Neural progenitor cell (in vitro differentiated cells): ENCODE data around the gene COG6. TPM values are rescaled to one million over a fixed set of nuclear protein-coding genes. Genes with fewer than 3 reads are reported as not detected.

Experiments
- DNase-seq: peaks from one replicate; pipeline ENCODE4 v3.0.0-alpha.2; 2016; ENCODE audit warnings: low spot score
- H2AFZ ChIP-seq: fragments of 200-600 bp; sonication (generic); replicated peaks from 2 replicates; pipeline ENCODE4 v1.6.1; 2016; ENCODE audit warnings: antibody characterized with exemption
- H3F3A ChIP-seq: fragments of 200-600 bp; sonication (generic); 2 replicates; pipeline ENCODE4 v1.6.1; 2016; ENCODE audit warnings: antibody characterized with exemption, low read depth
- H3K27ac ChIP-seq: fragments of 200-600 bp; sonication (generic); 2 replicates; pipeline ENCODE4 v1.5.1; 2016; ENCODE audit warnings: mild to moderate bottlenecking
- H3K27me3 ChIP-seq: fragments of 200-600 bp; sonication (generic); 2 replicates; pipeline ENCODE4 v1.6.1; 2016; ENCODE audit warnings: mild to moderate bottlenecking, moderate library complexity
- H3K36me3 ChIP-seq: fragments of 200-600 bp; sonication (generic); 2 replicates; pipeline ENCODE4 v1.5.1; 2016
- H3K4me1 ChIP-seq: fragments of 200-600 bp; sonication (generic); 2 replicates; pipeline ENCODE4 v1.6.1; 2016; ENCODE audit warnings: mixed run types
- H3K4me2 ChIP-seq: fragments of 200-600 bp; sonication (generic); 2 replicates; pipeline ENCODE4 v1.6.1; 2016
- H3K4me3 ChIP-seq: fragments of 200-600 bp; sonication (generic); 2 replicates; pipeline ENCODE4 v1.5.1; 2016
- H3K79me2 ChIP-seq: fragments of 200-600 bp; sonication (generic); 2 replicates; pipeline ENCODE4 v1.6.1; 2016; ENCODE audit warnings: low read depth
- H3K9ac ChIP-seq: fragments of 200-600 bp; sonication (generic); 2 replicates; pipeline ENCODE4 v1.6.1; 2016
- H3K9me3 ChIP-seq: fragments of 200-600 bp; sonication (generic); 2 replicates; pipeline ENCODE4 v1.5.1; 2016; ENCODE audit warnings: low read depth
- H4K20me1 ChIP-seq: fragments of 200-600 bp; sonication (generic); 2 replicates; pipeline ENCODE4 v1.6.1; 2016; ENCODE audit warnings: low read depth
- H3K27ac Mint-ChIP-seq: 3 replicates; pipeline ENCODE4 v1.8.0; 2021; ENCODE audit warnings: mixed read lengths
- H3K27me3 Mint-ChIP-seq: 2 replicates; pipeline ENCODE4 v1.8.0; 2022; ENCODE audit warnings: low read depth, mild to moderate bottlenecking, inconsistent platforms, moderate library complexity, mixed read lengths; ENCODE audit not compliant: insufficient read depth
- H3K36me3 Mint-ChIP-seq: 3 replicates; pipeline ENCODE4 v1.8.0; 2021; ENCODE audit warnings: mixed read lengths
- H3K4me1 Mint-ChIP-seq: 3 replicates; pipeline ENCODE4 v1.8.0; 2021; ENCODE audit warnings: mixed read lengths
- H3K4me3 Mint-ChIP-seq: 3 replicates; pipeline ENCODE4 v1.8.0; 2021; ENCODE audit warnings: mild to moderate bottlenecking, moderate library complexity, mixed read lengths
- H3K9me3 Mint-ChIP-seq: 3 replicates; pipeline ENCODE4 v1.8.0; 2020; ENCODE audit warnings: mixed read lengths
- CTCF ChIP-seq: fragments of 200-600 bp; sonication (generic); IDR thresholded peaks from 2 replicates; pipeline ENCODE4 v1.5.1; 2017; ENCODE audit warnings: antibody characterized with exemption, mild to moderate bottlenecking
- EZH2 ChIP-seq: fragments of 200-600 bp; sonication (generic); IDR thresholded peaks from 2 replicates; pipeline ENCODE4 v1.6.1; 2017; ENCODE audit warnings: antibody characterized with exemption, mild to moderate bottlenecking, moderate library complexity
- EZH2phosphoT487 ChIP-seq: fragments of 200-600 bp; sonication (generic); IDR thresholded peaks from 2 replicates; pipeline ENCODE4 v1.6.1; 2017; ENCODE audit warnings: antibody characterized with exemption
- total RNA-seq: library from RNA; depleted of rRNA; stranded (reverse); fragments of >200 nt; gene quantifications from 2 replicates; pipeline ENCODE4 v1.2.3, GENCODE V29; 2015; ENCODE audit warnings: low replicate concordance

COG6 gene
- total RNA-seq, 1 donor from 2014 or later = 33.1 TPM

DNA sequence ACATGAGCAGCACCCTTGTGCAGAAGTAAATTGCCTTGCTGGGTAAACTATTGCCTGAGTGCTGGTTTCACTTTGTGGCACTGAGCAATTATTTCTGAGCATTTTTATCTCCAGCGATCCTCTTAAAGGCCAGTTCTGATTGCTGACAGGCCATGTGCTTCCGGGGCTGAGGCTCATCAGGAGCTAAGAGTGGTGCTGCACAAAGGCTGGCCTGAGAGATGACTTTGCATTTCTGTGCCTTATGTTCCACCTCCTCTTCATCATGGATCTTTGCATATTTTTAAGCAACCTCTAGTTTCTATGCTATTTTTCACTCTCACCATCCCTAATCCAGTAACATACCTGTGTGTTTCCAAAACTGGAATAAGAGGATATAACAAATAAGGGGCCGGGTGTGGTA is 17.6 kb upstream of the COG6 start:
- no peaks in the 10 kb centered on the region for H4K20me1 ChIP-seq
- peaks cover 9% of the 10 kb centered on the region for H3K4me1 ChIP-seq
- H3K4me2 ChIP-seq = no peak overlapping the region
- H3K9me3 ChIP-seq = no peaks in the 10 kb centered on the region
- DNase-seq = no peak
- no peak overlapping the region for H3K27ac ChIP-seq
- H3K36me3 ChIP-seq = no peaks in the 10 kb centered on the region
- H2AFZ ChIP-seq = peak overlapping the region; percentile 7
- H3K36me3 Mint-ChIP-seq = no peaks in the 10 kb centered on the region
- H3K4me1 Mint-ChIP-seq = peaks cover 5% of the 10 kb centered on the region
- H3K9ac ChIP-seq = no peak overlapping the region
- no peak overlapping the region for H3K4me3 Mint-ChIP-seq
- peaks cover 5% of the 10 kb centered on the region for H3F3A ChIP-seq
- no peak for TF ChIP-seq EZH2phosphoT487
- no peak for TF ChIP-seq EZH2
- TF ChIP-seq CTCF = no peak
- H3K79me2 ChIP-seq = no peaks in the 10 kb centered on the region
- H3K4me3 ChIP-seq = no peak overlapping the region
- peaks cover 2% of the 10 kb centered on the region for H3K27me3 Mint-ChIP-seq
- no peaks in the 10 kb centered on the region for H3K27me3 ChIP-seq
- no peak overlapping the region for H3K27ac Mint-ChIP-seq
- H3K9me3 Mint-ChIP-seq = no peaks in the 10 kb centered on the region

DNA sequence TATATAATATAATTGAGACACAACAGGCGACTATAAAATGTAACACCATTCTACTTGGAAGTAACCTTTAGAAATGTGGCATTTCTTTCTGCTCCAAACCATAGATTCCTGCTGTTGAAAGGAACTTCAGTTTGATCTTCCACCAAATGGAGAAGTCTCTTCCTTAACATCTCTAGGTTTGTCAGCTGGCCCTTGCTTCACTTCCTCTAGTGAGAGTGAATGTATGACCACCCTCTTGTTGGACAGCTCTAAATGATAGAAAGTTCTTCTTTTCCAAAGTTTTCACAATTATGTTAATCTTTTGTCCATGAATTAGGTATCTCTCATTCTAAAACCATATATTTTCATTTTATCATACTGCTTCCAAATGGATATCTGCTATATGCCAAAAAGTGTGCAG is 13.8 kb upstream of the COG6 start:
- no peak overlapping the region for H3K9ac ChIP-seq
- H4K20me1 ChIP-seq = no peaks in the 10 kb centered on the region
- Mint-ChIP-seq H3K4me3 (no peak overlapping the region), H3K4me1 (no peaks in the 10 kb centered on the region), H3K36me3 (no peaks in the 10 kb centered on the region), H3K27ac (no peak overlapping the region), H3K27me3 (peaks cover 2% of the 10 kb centered on the region), H3K9me3 (no peaks in the 10 kb centered on the region)
- H3K36me3 ChIP-seq = no peaks in the 10 kb centered on the region
- no peaks in the 10 kb centered on the region for H3K9me3 ChIP-seq
- TF ChIP-seq EZH2phosphoT487 (no peak), EZH2 (no peak), CTCF (no peak)
- H3K79me2 ChIP-seq = no peaks in the 10 kb centered on the region
- H3K4me1 ChIP-seq = no peaks in the 10 kb centered on the region
- H3F3A ChIP-seq = no peaks in the 10 kb centered on the region
- H3K4me2 ChIP-seq = no peak overlapping the region
- H2AFZ ChIP-seq = no peak overlapping the region
- H3K4me3 ChIP-seq = no peak overlapping the region
- H3K27me3 ChIP-seq = no peaks in the 10 kb centered on the region
- no peak for DNase-seq
- H3K27ac ChIP-seq = no peak overlapping the region

DNA sequence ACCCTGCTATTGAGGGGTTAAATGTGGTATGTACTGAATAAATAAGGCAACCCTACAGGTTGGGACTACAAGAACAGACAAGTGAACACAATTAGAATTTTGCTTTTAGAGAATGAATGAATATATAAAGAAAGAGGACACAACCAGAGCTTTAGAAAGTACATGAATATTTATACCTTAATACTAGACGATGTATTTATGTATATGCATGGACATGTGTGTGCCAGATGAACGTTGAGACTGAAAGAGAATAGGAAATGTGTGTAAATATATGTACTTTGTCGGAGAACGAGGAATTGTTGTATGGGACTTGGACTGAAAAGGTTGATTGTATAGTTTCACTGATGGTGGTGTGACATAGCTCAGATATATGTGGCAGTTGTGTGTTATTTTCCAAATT is 9.3 kb upstream of the COG6 start:
- Histone ChIP-seq H3K27me3 (no peaks in the 10 kb centered on the region), H3K36me3 (no peaks in the 10 kb centered on the region), H3K4me3 (no peak overlapping the region), H4K20me1 (no peaks in the 10 kb centered on the region), H2AFZ (no peak overlapping the region), H3F3A (no peaks in the 10 kb centered on the region), H3K4me1 (no peaks in the 10 kb centered on the region), H3K27ac (no peak overlapping the region), H3K9me3 (no peaks in the 10 kb centered on the region), H3K9ac (no peak overlapping the region), H3K79me2 (no peaks in the 10 kb centered on the region), H3K4me2 (no peak overlapping the region)
- Mint-ChIP-seq H3K27ac (no peak overlapping the region), H3K4me3 (no peak overlapping the region), H3K27me3 (peaks cover 3% of the 10 kb centered on the region), H3K36me3 (no peaks in the 10 kb centered on the region), H3K4me1 (no peaks in the 10 kb centered on the region), H3K9me3 (no peaks in the 10 kb centered on the region)
- TF ChIP-seq EZH2phosphoT487 (no peak), EZH2 (no peak), CTCF (no peak)
- no peak for DNase-seq
